ENCODE results near the gene PRRX1. TPM values are rescaled to one million over a fixed set of nuclear protein-coding genes. Genes with fewer than 3 reads are reported as not detected.

The PRRX1 gene
- total and polyA plus RNA-seq, 12 donors: 6.8 to 23.4 (median 13.6) TPM

- Histone ChIP-seq H3K4me3 (no peak overlapping the region), H3K27me3 (no peaks in the 10 kb centered on the region), H3K4me1 (replicated peaks in 1 of 2) (peaks cover 0 to 5% of the 10 kb centered on the region in 2 donors), H3K36me3 (replicated peaks in 1 of 2) (no peaks in the 10 kb centered on the region), H3K27ac (no peak overlapping the region), H3K9me3 (replicated peaks in 1 of 3) (no peaks in the 10 kb centered on the region)
- intact Hi-C loops (cut with DNase I): no loop called here
- no peak for DNase-seq
- TF ChIP-seq CTCF (IDR thresholded peaks at IDR 0.05) (no peak), POLR2A (IDR thresholded peaks at IDR 0.05) (no peak)
These were observed 27.3 kb downstream of the PRRX1 start for GRCh38 chr1:170691258-170691657.

GRCh38 chr1:170692866-170693575, 29.1 kb downstream of the PRRX1 start:
- H3K27ac ChIP-seq: no peak overlapping the region
- no peaks in the 10 kb centered on the region for H3K36me3 ChIP-seq (replicated peaks in 1 of 2)
- no peaks in the 10 kb centered on the region for H3K9me3 ChIP-seq (replicated peaks in 1 of 3)
- intact Hi-C loops (cut with DNase I): no loop called here
- no peaks in the 10 kb centered on the region for H3K27me3 ChIP-seq
- no peak for DNase-seq
- peaks cover 0 to 5% of the 10 kb centered on the region in 2 donors for H3K4me1 ChIP-seq (replicated peaks in 1 of 2)
- no peak overlapping the region for H3K4me3 ChIP-seq
- TF ChIP-seq CTCF (IDR thresholded peaks at IDR 0.05) (no peak), POLR2A (IDR thresholded peaks at IDR 0.05) (no peak)
- 63 to 65% (median 64%) methylated on average over 2 of the region's 2 CpGs for WGBS, 4 donors

- no peaks in the 10 kb centered on the region for H3K9me3 ChIP-seq (replicated peaks in 1 of 3)
- H3K27ac ChIP-seq: no peak overlapping the region
- no peak overlapping the region for H3K4me3 ChIP-seq
- 65 to 73% (median 67%) methylated on average over 6 of the region's 6 CpGs for WGBS, 4 donors
- H3K36me3 ChIP-seq (replicated peaks in 1 of 2): no peaks in the 10 kb centered on the region
- no peak for DNase-seq
- intact Hi-C loops (cut with DNase I): no loop called here
- peaks cover 0 to 5% of the 10 kb centered on the region in 2 donors for H3K4me1 ChIP-seq (replicated peaks in 1 of 2)
- no peaks in the 10 kb centered on the region for H3K27me3 ChIP-seq
- no peak for TF ChIP-seq POLR2A (IDR thresholded peaks at IDR 0.05)
- TF ChIP-seq CTCF (IDR thresholded peaks at IDR 0.05): no peak
These were observed 30.4 kb downstream of the PRRX1 start for GRCh38 chr1:170694172-170694926.

DNA sequence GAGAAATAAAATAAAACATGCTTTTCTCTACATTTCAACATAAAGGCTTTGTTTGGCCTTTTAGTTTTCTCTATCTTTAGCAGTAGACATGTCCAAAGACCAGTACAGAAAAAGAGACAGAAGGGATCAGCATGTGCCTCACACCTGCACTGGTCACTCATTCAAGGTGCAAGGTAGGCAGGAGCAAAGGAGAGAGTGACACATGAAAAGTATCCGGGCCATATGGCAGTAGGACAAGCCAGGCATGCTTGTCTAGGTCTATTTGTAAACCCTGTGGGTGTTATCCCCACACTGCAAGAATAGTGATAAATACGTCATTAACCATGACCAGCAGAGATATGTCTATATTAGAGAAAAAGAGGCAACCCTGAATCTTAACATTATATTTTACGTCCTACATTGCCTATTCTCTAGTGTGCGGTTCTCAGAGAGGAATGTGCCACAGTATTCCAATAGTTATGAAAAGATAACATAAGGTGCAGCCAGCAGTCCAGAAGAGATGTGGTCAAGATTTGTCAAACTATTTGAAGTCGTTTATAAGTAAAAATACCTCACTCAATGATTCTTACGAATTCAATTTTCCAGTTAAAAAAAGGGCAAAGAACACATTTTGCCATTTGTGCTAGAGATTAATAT, 32.1 kb downstream of the PRRX1 start:
- H3K27me3 ChIP-seq: no peaks in the 10 kb centered on the region
- no peak for DNase-seq
- 71 to 92% (median 88%) methylated on average over 6 of the region's 6 CpGs for WGBS, 4 donors
- no peaks in the 10 kb centered on the region for H3K9me3 ChIP-seq (replicated peaks in 1 of 3)
- H3K4me3 ChIP-seq: no peak overlapping the region
- H3K4me1 ChIP-seq (replicated peaks in 1 of 2): peaks cover 0 to 5% of the 10 kb centered on the region in 2 donors
- TF ChIP-seq CTCF (IDR thresholded peaks at IDR 0.05) (no peak), POLR2A (IDR thresholded peaks at IDR 0.05) (no peak)
- H3K27ac ChIP-seq: no peak overlapping the region
- intact Hi-C loops (cut with DNase I): no loop called here
- H3K36me3 ChIP-seq (replicated peaks in 1 of 2): no peaks in the 10 kb centered on the region

All from adrenal gland (tissue), 12 donors.